Measurements from ENCODE around the gene SERPING1. TPM values are rescaled to one million over a fixed set of nuclear protein-coding genes. Genes with fewer than 3 reads are reported as not detected.

SERPING1 gene
- total RNA-seq (ENCODE audit: low replicate concordance): 46.0 and 68.1 TPM in 2 replicates

DNA sequence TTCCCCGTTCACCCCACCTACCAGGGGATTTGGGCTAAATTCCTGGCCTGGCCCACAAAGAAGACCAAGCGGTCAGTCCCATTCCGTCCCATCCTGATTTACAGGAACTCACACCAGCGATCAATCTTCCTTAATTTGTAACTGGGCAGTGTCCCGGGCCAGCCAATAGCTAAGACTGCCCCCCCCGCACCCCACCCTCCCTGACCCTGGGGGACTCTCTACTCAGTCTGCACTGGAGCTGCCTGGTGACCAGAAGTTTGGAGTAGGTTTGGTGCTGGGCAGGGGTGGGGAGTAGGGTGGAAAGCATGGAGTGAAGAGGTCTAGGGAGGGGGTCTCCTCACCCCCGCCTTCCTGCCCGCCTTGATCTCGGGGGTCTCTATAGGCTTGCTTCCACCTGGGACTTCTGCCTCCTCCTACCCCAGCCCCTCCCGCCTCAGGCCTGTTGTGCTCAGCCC is at the start of gene SERPING1:
SERPING1 (plus strand) TSS at position 225 of the 455 bp plus-strand sequence. CDS start 586 bp downstream, outside the sequence.
- H3K9ac ChIP-seq: no peak within 1 kb of the TSS

GRCh38 chr11:57547854-57548377 is 49.6 kb upstream of the SERPING1 start:
- TF ChIP-seq EZH2phosphoT487 (IDR thresholded peaks at IDR 0.05) (no peak), EZH2 (IDR thresholded peaks at IDR 0.05) (no peak), CTCF (IDR thresholded peaks at IDR 0.05) (no peak)
- Histone ChIP-seq H3K9me3 (ENCODE audit: low read depth) (no peaks in the 10 kb centered on the region), H3K27me3 (no peaks in the 10 kb centered on the region), H3K9ac (no peak overlapping the region), H3K4me1 (peaks cover 3% of the 10 kb centered on the region), H3K4me3 (no peak overlapping the region), H3K4me2 (no peak overlapping the region), H3K27ac (peak overlapping the region; percentile 21), H2AFZ (replicated peaks) (no peak overlapping the region), H3K79me2 (ENCODE audit: low read depth) (no peaks in the 10 kb centered on the region), H4K20me1 (ENCODE audit: low read depth) (no peaks in the 10 kb centered on the region), H3F3A (ENCODE audit: low read depth) (no peaks in the 10 kb centered on the region), H3K36me3 (no peaks in the 10 kb centered on the region)
- Mint-ChIP-seq H3K27ac (no peak overlapping the region), H3K36me3 (peaks cover 11% of the 10 kb centered on the region), H3K4me1 (peaks cover 10% of the 10 kb centered on the region), H3K4me3 (no peak overlapping the region), H3K9me3 (no peaks in the 10 kb centered on the region), H3K27me3 (ENCODE audit: insufficient read depth, low read depth) (peaks cover 4% of the 10 kb centered on the region)
- no peak for DNase-seq (ENCODE audit: low spot score)

More for the DNA sequence above, at the start of gene SERPING1:
- Mint-ChIP-seq H3K4me3 (peak within 1 kb of the TSS; percentile 78), H3K9me3 (no peaks in the 10 kb centered on the region), H3K36me3 (peaks cover 14% of the 10 kb centered on the region), H3K27ac (peak within 1 kb of the TSS; percentile 99), H3K27me3 (ENCODE audit: insufficient read depth, low read depth) (peaks cover 8% of the 10 kb centered on the region), H3K4me1 (peaks cover 59% of the 10 kb centered on the region)
- no peaks in the 10 kb centered on the region for H3K9me3 ChIP-seq (ENCODE audit: low read depth)
- peaks cover 50% of the 10 kb centered on the region for H3K4me1 ChIP-seq
- H3K4me3 ChIP-seq: peak within 1 kb of the TSS; percentile 56
- no peak for DNase-seq (ENCODE audit: low spot score)
- H3K4me2 ChIP-seq: peak within 1 kb of the TSS; percentile 76
- H3K79me2 ChIP-seq (ENCODE audit: low read depth): peaks cover 20% of the 10 kb centered on the region
- H3K36me3 ChIP-seq: no peaks in the 10 kb centered on the region
- H2AFZ ChIP-seq (replicated peaks): no peak within 1 kb of the TSS
- H3K27me3 ChIP-seq: no peaks in the 10 kb centered on the region
- H3F3A ChIP-seq (ENCODE audit: low read depth): peaks cover 45% of the 10 kb centered on the region
- TF ChIP-seq EZH2 (IDR thresholded peaks at IDR 0.05) (no peak), EZH2phosphoT487 (IDR thresholded peaks at IDR 0.05) (no peak), CTCF (IDR thresholded peaks at IDR 0.05) (no peak)
- peak within 1 kb of the TSS; percentile 97 for H3K27ac ChIP-seq
- no peaks in the 10 kb centered on the region for H4K20me1 ChIP-seq (ENCODE audit: low read depth)

DNA sequence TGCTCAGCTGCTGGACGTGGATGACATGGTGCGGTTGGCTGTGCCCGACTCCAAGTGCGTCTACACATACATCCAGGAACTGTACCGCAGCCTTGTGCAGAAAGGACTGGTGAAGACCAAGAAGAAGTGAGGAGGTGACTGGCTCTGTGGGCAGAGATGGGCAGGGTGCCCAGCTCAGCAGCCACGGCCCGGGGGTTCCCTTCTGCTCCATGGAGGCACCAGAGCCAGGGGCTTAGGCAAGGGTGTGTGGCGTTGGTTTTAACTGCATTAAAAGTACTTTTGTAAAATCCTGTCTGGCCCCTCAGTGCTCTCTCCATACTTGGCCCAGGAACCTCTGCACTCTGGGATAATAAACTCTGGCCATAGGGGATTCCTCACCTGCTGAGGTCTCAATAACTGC is 47.5 kb upstream of the SERPING1 start:
- no peak overlapping the region for H3K27ac Mint-ChIP-seq

More for the DNA sequence above, 47.5 kb upstream of the SERPING1 start:
- H3K79me2 ChIP-seq (ENCODE audit: low read depth): no peaks in the 10 kb centered on the region
- no peak overlapping the region for H2AFZ ChIP-seq (replicated peaks)
- H3K4me2 ChIP-seq: no peak overlapping the region
- no peaks in the 10 kb centered on the region for H4K20me1 ChIP-seq (ENCODE audit: low read depth)
- no peaks in the 10 kb centered on the region for H3K9me3 ChIP-seq (ENCODE audit: low read depth)
- Mint-ChIP-seq H3K36me3 (peaks cover 19% of the 10 kb centered on the region), H3K4me3 (peak overlapping the region; percentile 55), H3K27me3 (ENCODE audit: insufficient read depth, low read depth) (peaks cover 4% of the 10 kb centered on the region), H3K4me1 (peaks cover 7% of the 10 kb centered on the region), H3K9me3 (no peaks in the 10 kb centered on the region)
- no peaks in the 10 kb centered on the region for H3K36me3 ChIP-seq
- no peak for DNase-seq (ENCODE audit: low spot score)
- no peaks in the 10 kb centered on the region for H3K27me3 ChIP-seq
- no peak overlapping the region for H3K9ac ChIP-seq
- no peak for TF ChIP-seq CTCF (IDR thresholded peaks at IDR 0.05)
- no peak for TF ChIP-seq EZH2 (IDR thresholded peaks at IDR 0.05)
- no peak for TF ChIP-seq EZH2phosphoT487 (IDR thresholded peaks at IDR 0.05)
- H3K27ac ChIP-seq: no peak overlapping the region
- H3K4me3 ChIP-seq: no peak overlapping the region
- no peaks in the 10 kb centered on the region for H3K4me1 ChIP-seq
- H3F3A ChIP-seq (ENCODE audit: low read depth): no peaks in the 10 kb centered on the region
